Esophagus mucosa (tissue), 1 donor: ENCODE measurements around the gene OR13C5. TPM values are rescaled to one million over a fixed set of nuclear protein-coding genes. Genes with fewer than 3 reads are reported as not detected.

Experiments used
- total RNA-seq: library from RNA; stranded (reverse); gene quantifications from one replicate; pipeline ENCODE4 v1.2.4, GENCODE V29; 2023
- donor health status: DM: yes; HTN: yes; CAD: no.

OR13C5 gene
- total RNA-seq, 1 donor from 2014 or later: not detected

Other genes with a start within 250 kb of the OR13C5 start
- gene OR13F1, start 95.2 kb downstream of the OR13C5 start, total RNA-seq: not detected
- gene OR13C4, start 72.2 kb downstream of the OR13C5 start, total RNA-seq: not detected
- not detected for gene OR13C3, start 62.6 kb downstream of the OR13C5 start, total RNA-seq
- not detected for gene OR13C8, start 30.2 kb downstream of the OR13C5 start, total RNA-seq
- gene OR13C2, start 6.2 kb upstream of the OR13C5 start, total RNA-seq: not detected
- gene OR13C9, start 18.8 kb upstream of the OR13C5 start, total RNA-seq: not detected
- gene OR13D1, start 95.1 kb upstream of the OR13C5 start, total RNA-seq: not detected
- 22.9 TPM for gene NIPSNAP3A, start 148.3 kb upstream of the OR13C5 start, total RNA-seq
- 0.76 TPM for gene NIPSNAP3B, start 164.7 kb upstream of the OR13C5 start, total RNA-seq